K562 (cell line): ENCODE results near the gene RNF20. TPM values are rescaled to one million over a fixed set of nuclear protein-coding genes. Genes with fewer than 3 reads are reported as not detected.

ENCODE experiments used
- ATAC-seq: fragments of 200-7000 bp; cut with Tn5 transposase; 3 replicates; pipeline ENCODE4 v1.9.1; 2020; ENCODE audit warnings: moderate library complexity
- BruUV-seq: library from RNA; stranded (reverse); fragments of 400-500 nt; replicated peaks from 2 replicates; lab custom pipeline; 2021; lab: Mats Ljungman, UMichigan
- CTCF ChIA-PET: fragments of 300-600 bp; formaldehyde crosslinking; extraction: SDS; loops from one replicate; lab custom pipeline; 2021; ENCODE audit warnings: low intra/inter-chr PET ratio; lab: Yijun Ruan, JAX
- POLR2A ChIA-PET: fragments of 300-600, 350-650 bp; sonication (Branson Sonifier 250); formaldehyde crosslinking; extraction: SDS; loops from one replicate; lab custom pipeline; 2021; ENCODE audit warnings: antibody characterized with exemption, inconsistent platforms; lab: Yijun Ruan, JAX
- DNase-seq, 4 experiments: peaks; one replicate each; pipeline versions ENCODE4 v3.0.0 to v3.0.0-alpha.2; 2011 to 2018; ENCODE audit warnings: low spot score in 3 of 4, mixed read lengths in 3 of 4; ENCODE audit errors: extremely low read depth in 1 of 4
- FAIRE-seq: peaks from 2 replicates; lab custom pipeline; 2011; peaks lifted over from hg19 to GRCh38; lab: Jason Lieb, UNC
- H2AFZ ChIP-seq: 2 replicates; pipeline ENCODE4 v1.6.0; 2011; ENCODE audit warnings: low read depth, low read length, control low read depth, inconsistent platforms
- H3K27ac ChIP-seq: fragments of 200-600 bp; 3 replicates; pipeline ENCODE4 v1.8.0; 2011; ENCODE audit warnings: low read depth, mild to moderate bottlenecking, control low read depth, inconsistent platforms, low read length, moderate library complexity, mixed read lengths; ENCODE audit errors: extremely low read depth
- H3K27me3 ChIP-seq, 2 experiments: fragments of 300-600 bp in 1 of 2; 2 replicates in 1 of 2; 3 replicates in 1 of 2; pipeline versions ENCODE4 v1.6.0 to v1.8.0; 2011; ENCODE audit warnings: inconsistent platforms in 2 of 2, low read length in 2 of 2, mild to moderate bottlenecking in 1 of 2, mixed read lengths in 1 of 2, moderate library complexity in 1 of 2; ENCODE audit not compliant: control insufficient read depth in 2 of 2, insufficient read depth in 2 of 2
- H3K36me3 ChIP-seq: fragments of 300-600 bp; 3 replicates; pipeline ENCODE4 v1.8.0; 2011; ENCODE audit warnings: mild to moderate bottlenecking, low read length, inconsistent platforms; ENCODE audit not compliant: control insufficient read depth, insufficient read depth
- H3K4me1 ChIP-seq, 2 experiments: fragments of 200-600 bp in 1 of 2; replicated peaks in 1 of 2; 2 replicates in 1 of 2; 3 replicates in 1 of 2; pipeline versions ENCODE4 v1.5.1 to v1.8.0; 2011; ENCODE audit warnings: inconsistent platforms in 2 of 2, low read length in 2 of 2, mild to moderate bottlenecking in 1 of 2, mixed read lengths in 1 of 2, moderate library complexity in 1 of 2; ENCODE audit not compliant: control insufficient read depth in 2 of 2, insufficient read depth in 2 of 2
- H3K4me2 ChIP-seq: 2 replicates; pipeline ENCODE4 v1.6.1; 2011; ENCODE audit warnings: low read length, control low read depth, inconsistent platforms, mixed read lengths; ENCODE audit not compliant: insufficient read depth
- H3K4me3 ChIP-seq: fragments of 200-600 bp; sonication (generic), shearing (Covaris generic); 2 replicates; pipeline ENCODE4 v1.5.1; 2016; ENCODE audit warnings: control low read depth, inconsistent platforms
- H3K79me2 ChIP-seq: fragments of 200-600 bp; 3 replicates; pipeline ENCODE4 v1.8.0; 2011; ENCODE audit warnings: low read length, inconsistent platforms; ENCODE audit not compliant: control insufficient read depth, insufficient read depth
- H3K9ac ChIP-seq, 2 experiments: 2 replicates each; pipeline versions ENCODE4 v1.6.0 to v1.6.1; 2011; ENCODE audit warnings: low read depth in 2 of 2, low read length in 2 of 2, control low read depth in 1 of 2, inconsistent platforms in 1 of 2, mild to moderate bottlenecking in 1 of 2, mixed read lengths in 1 of 2; ENCODE audit not compliant: insufficient read depth in 1 of 2
- H3K9me1 ChIP-seq: one replicate; pipeline ENCODE4 v1.6.0; 2011; ENCODE audit warnings: inconsistent platforms, mild to moderate bottlenecking, low read length, moderate library complexity; ENCODE audit not compliant: control insufficient read depth, insufficient read depth
- H3K9me3 ChIP-seq: replicated peaks from 2 replicates; pipeline ENCODE4 v1.5.1; 2011; ENCODE audit warnings: low read depth, low read length, inconsistent platforms; ENCODE audit not compliant: control insufficient read depth, insufficient read depth
- H4K20me1 ChIP-seq: replicated peaks from 2 replicates; pipeline ENCODE4 v1.6.1; 2011; ENCODE audit warnings: low read length, inconsistent platforms, mixed read lengths; ENCODE audit not compliant: control insufficient read depth, insufficient read depth
- C11orf30 ChIP-seq: fragments of 450-650 bp; IDR thresholded peaks from 2 replicates; pipeline ENCODE4 v1.6.1; 2016; ENCODE audit warnings: low read depth, mild to moderate bottlenecking
- CBFA2T3 ChIP-seq: fragments of 450-650 bp; IDR thresholded peaks from 2 replicates; pipeline ENCODE4 v1.6.1; 2017
- FUS ChIP-seq: fragments of 200-400 bp; formaldehyde crosslinking; optimal IDR thresholded peaks from 2 replicates; pipeline ENCODE3; 2017; ENCODE audit warnings: low read depth, low read length
- NR1H2 ChIP-seq: sonication (generic); formaldehyde crosslinking; IDR thresholded peaks from 2 replicates; pipeline ENCODE4 v1.4.0; 2020; ENCODE audit warnings: mild to moderate bottlenecking, missing genetic modification reagents
- NR2C2 ChIP-seq, 2 experiments: fragments of 200-800 bp in 1 of 2; sonication (Bioruptor generic) in 1 of 2; sonication (generic) in 1 of 2; formaldehyde crosslinking in 1 of 2; IDR thresholded peaks; 2 replicates each; pipeline versions ENCODE4 v1.6.1 to v1.8.0; 2016 to 2022; ENCODE audit warnings: mild to moderate bottlenecking in 1 of 2, missing compliant biosample characterization in 1 of 2, missing genetic modification characterization in 1 of 2, missing genetic modification reagents in 1 of 2
- PHF8 ChIP-seq: fragments of 200-600 bp; sonication (generic); IDR thresholded peaks from 2 replicates; pipeline ENCODE4 v1.6.1; 2012; ENCODE audit warnings: mixed run types, mild to moderate bottlenecking, inconsistent platforms, low read length, moderate library complexity, borderline replicate concordance
- ZNF263 ChIP-seq: sonication (generic); formaldehyde crosslinking; IDR thresholded peaks from 2 replicates; pipeline ENCODE4 v1.8.0; 2022; ENCODE audit warnings: mild to moderate bottlenecking, missing genetic modification reagents, borderline replicate concordance
- ZNF830 ChIP-seq: fragments of 250-450 bp; sonication (Bioruptor Pico); IDR thresholded peaks from 2 replicates; pipeline ENCODE4 v1.5.0; 2021; ENCODE audit warnings: mild to moderate bottlenecking
- WGBS: fragments of 100-300 bp; shearing (Covaris generic); methylation state at CpG from one replicate; pipeline ENCODE4 v1.1.6; 2016; ENCODE audit warnings: low coverage, mixed read lengths; ENCODE audit not compliant: insufficient coverage; ENCODE audit errors: missing lambda C conversion rate; 5-methylcytosine and 5-hydroxymethylcytosine counted together
- in situ Hi-C: fragments of 300-500 bp; cut with MboI; formaldehyde crosslinking; loops from 4 replicates; pipeline ENCODE4 v1.15.0; 2018; ENCODE audit warnings: inconsistent platforms, mixed read lengths
- intact Hi-C: fragments of 100-400 bp; cut with micrococcal nuclease; formaldehyde crosslinking; loops from 2 replicates; pipeline ENCODE4 v1.14.2; 2022
- polyA plus RNA-seq, 8 experiments: library from polyadenylated mRNA; depleted of rRNA in 4 of 8; stranded (reverse) in 5 of 8; unstranded in 3 of 8; fragments of >200 nt; fragmentation: Nextera tagmentation in 2 of 8; fragmentation: Illumina TruSeq in 1 of 8; extraction: Ambion mirVana in 2 of 8; extraction: Trizol in 1 of 8; gene quantifications; 2 replicates each; pipeline versions ENCODE4 v1.2.1 to v1.2.3, GENCODE V29; 2011 to 2014; ENCODE audit warnings: inconsistent platforms in 1 of 8, missing spikeins in 1 of 8
- total RNA-seq, 7 experiments: library from RNA; depleted of rRNA in 6 of 7; stranded (reverse); fragments of >200 nt in 6 of 7; fragmentation: Illumina TruSeq in 2 of 7; extraction: Trizol in 2 of 7; gene quantifications; 2 replicates each; pipeline versions ENCODE4 v1.2.1 to v1.2.3, GENCODE V29; 2011 to 2021; ENCODE audit warnings: low replicate concordance in 1 of 7

The RNF20 gene
- total and polyA plus RNA-seq, 9 of the 15 experiments (the other 6 are each of a cell fraction or from before 2014, with no cell fraction given): 5.5 to 25.0 (median 22.1) TPM

GRCh38 chr9:101511009-101511408 is 22.6 kb upstream of the RNF20 start:
- no peaks in the 10 kb centered on the region for H4K20me1 ChIP-seq
- no peak for DNase-seq
- intact Hi-C loops (no loop called here), in situ Hi-C loops (no loop called here)
- H3K4me1 ChIP-seq: no peaks in the 10 kb centered on the region
- BruUV-seq: no TSS peak
- H3K36me3 ChIP-seq: no peaks in the 10 kb centered on the region
- H2AFZ ChIP-seq: no peak overlapping the region
- no peaks in the 10 kb centered on the region for H3K9me3 ChIP-seq
- H3K4me3 ChIP-seq: no peak overlapping the region
- POLR2A ChIA-PET: interaction anchor here (0.9 kb wide), 1 partner anchor 10 kb away, joined by 3 read pairs; no protein-coding TSS in a partner anchor
- no peak overlapping the region for H3K27ac ChIP-seq
- CTCF ChIA-PET: no interaction called here
- H3K79me2 ChIP-seq: no peaks in the 10 kb centered on the region
- H3K9me1 ChIP-seq: no peaks in the 10 kb centered on the region
- FAIRE-seq: no peak
- 0% methylated on average over 1 of the region's 2 CpGs for WGBS
- ATAC-seq: no peak
- H3K9ac ChIP-seq: no peak overlapping the region
- TF ChIP-seq NR2C2 (CRISPR knock-in tag; IDR thresholded peaks at IDR 0.05): no peak
- TF ChIP-seq NR2C2 (tag; IDR thresholded peaks at IDR 0.05): no peak
- TF ChIP-seq FUS: no peak
- no peak for TF ChIP-seq C11orf30
- no peak for TF ChIP-seq NR1H2
- TF ChIP-seq CBFA2T3: no peak
- TF ChIP-seq ZNF830 (CRISPR knock-in tag): no peak
- TF ChIP-seq ZNF263 (CRISPR knock-in tag): no peak
- TF ChIP-seq PHF8: no peak
- peaks cover 0 to 4% of the 10 kb centered on the region in 2 experiments; a peak in 1 of 5 replicates for H3K27me3 ChIP-seq
- H3K4me2 ChIP-seq: no peak overlapping the region
